SK-N-SH (cell line): ENCODE data around the gene IL27RA. TPM values are rescaled to one million over a fixed set of nuclear protein-coding genes. Genes with fewer than 3 reads are reported as not detected.
"Not testable (repeated sequence)": the region's sequence is repeated elsewhere in the genome, so short reads cannot be mapped to it uniquely, and the experiment has no call there.

Experiments
- CTCF ChIA-PET: fragments of 300-600, 350-600 bp; formaldehyde crosslinking; extraction: SDS; loops from one replicate; lab custom pipeline; 2021; lab: Yijun Ruan, JAX
- POLR2A ChIA-PET: fragments of 350-600 bp; sonication (Branson Sonifier 250); formaldehyde crosslinking; extraction: SDS; loops from one replicate; lab custom pipeline; 2020; ENCODE audit warnings: antibody characterized with exemption, inconsistent platforms; lab: Yijun Ruan, JAX
- DNase-seq: peaks from one replicate; pipeline ENCODE4 v3.0.0; 2012
- H2AFZ ChIP-seq: fragments of 200-600 bp; sonication (generic); 2 replicates; pipeline ENCODE4 v1.8.1; 2016; ENCODE audit warnings: antibody characterized with exemption, mild to moderate bottlenecking, low read depth
- H3F3A ChIP-seq: fragments of 200-600 bp; sonication (generic); replicated peaks from 2 replicates; pipeline ENCODE3; 2016; ENCODE audit warnings: antibody characterized with exemption, mild to moderate bottlenecking; ENCODE audit not compliant: insufficient read depth
- H3K27ac ChIP-seq, 2 experiments: fragments of 200-500 bp in 1 of 2; fragments of 200-600 bp in 1 of 2; sonication (Bioruptor generic) in 1 of 2; sonication (generic), shearing (Covaris generic) in 1 of 2; 2 replicates each; pipeline versions ENCODE4 v1.5.1 to v1.6.1; 2014 to 2016; ENCODE audit warnings: low read depth in 2 of 2, inconsistent platforms in 1 of 2, low read length in 1 of 2, mild to moderate bottlenecking in 1 of 2, mixed read lengths in 1 of 2
- H3K27me3 ChIP-seq: fragments of 200-600 bp; sonication (generic), shearing (Covaris generic); 2 replicates; pipeline ENCODE4 v1.6.1; 2016; ENCODE audit warnings: mixed run types; ENCODE audit not compliant: insufficient read depth
- H3K36me3 ChIP-seq, 2 experiments: fragments of 200-500 bp in 1 of 2; fragments of 200-600 bp in 1 of 2; sonication (Bioruptor generic) in 1 of 2; sonication (generic) in 1 of 2; replicated peaks in 1 of 2; 2 replicates each; pipeline versions ENCODE3 to v1.5.1; 2014 to 2016; ENCODE audit warnings: low read length in 1 of 2, mild to moderate bottlenecking in 1 of 2; ENCODE audit not compliant: insufficient read depth in 2 of 2, control insufficient read depth in 1 of 2
- H3K4me1 ChIP-seq, 2 experiments: fragments of 200-500 bp in 1 of 2; fragments of 200-600 bp in 1 of 2; sonication (Bioruptor generic) in 1 of 2; sonication (generic), shearing (Covaris generic) in 1 of 2; 2 replicates each; pipeline versions ENCODE4 v1.5.1 to v1.6.1; 2014 to 2016; ENCODE audit warnings: low read depth in 1 of 2, low read length in 1 of 2, mixed run types in 1 of 2; ENCODE audit not compliant: insufficient read depth in 2 of 2, control insufficient read depth in 1 of 2
- H3K4me2 ChIP-seq: fragments of 200-600 bp; sonication (generic), shearing (Covaris generic); 2 replicates; pipeline ENCODE4 v1.6.1; 2017; ENCODE audit warnings: mixed run types
- H3K4me3 ChIP-seq, 2 experiments: fragments of 200-500 bp in 1 of 2; fragments of 200-600 bp in 1 of 2; sonication (Bioruptor generic) in 1 of 2; sonication (generic), shearing (Covaris generic) in 1 of 2; 2 replicates each; pipeline versions ENCODE4 v1.5.1 to v1.8.1; 2014 to 2016; ENCODE audit warnings: low read depth in 2 of 2, inconsistent platforms in 1 of 2, low read length in 1 of 2, mild to moderate bottlenecking in 1 of 2, mixed read lengths in 1 of 2, moderate library complexity in 1 of 2
- H3K79me2 ChIP-seq: fragments of 200-600 bp; sonication (generic); 2 replicates; pipeline ENCODE4 v1.8.1; 2017; ENCODE audit warnings: mild to moderate bottlenecking; ENCODE audit not compliant: insufficient read depth
- H3K9ac ChIP-seq: fragments of 200-600 bp; sonication (generic); 2 replicates; pipeline ENCODE4 v1.6.1; 2017; ENCODE audit warnings: mixed run types
- H3K9me2 ChIP-seq: fragments of 200-600 bp; sonication (generic); 2 replicates; pipeline ENCODE4 v1.6.1; 2017; ENCODE audit warnings: mixed run types
- H3K9me3 ChIP-seq: fragments of 200-600 bp; sonication (generic); 2 replicates; pipeline ENCODE4 v1.6.1; 2017; ENCODE audit warnings: mixed run types, mild to moderate bottlenecking, moderate library complexity
- H4K20me1 ChIP-seq: fragments of 200-600 bp; sonication (generic); 2 replicates; pipeline ENCODE4 v1.6.1; 2017; ENCODE audit warnings: mild to moderate bottlenecking, mixed run types; ENCODE audit not compliant: insufficient read depth
- EZH2phosphoT487 ChIP-seq: fragments of 200-600 bp; sonication (generic); IDR thresholded peaks from 2 replicates; pipeline ENCODE4 v1.6.1; 2017; ENCODE audit warnings: low read depth, mixed run types, mild to moderate bottlenecking, antibody characterized with exemption, moderate library complexity, borderline replicate concordance
- FOSL2 ChIP-seq: IDR thresholded peaks from 2 replicates; pipeline ENCODE4 v1.4.0; 2012; ENCODE audit warnings: low read depth, mild to moderate bottlenecking, moderate library complexity, borderline replicate concordance
- FOXJ3 ChIP-seq: sonication (generic); formaldehyde crosslinking; IDR thresholded peaks from 2 replicates; pipeline ENCODE4 v1.5.1; 2020; ENCODE audit warnings: mild to moderate bottlenecking, missing genetic modification reagents
- GATA2 ChIP-seq: sonication (generic); formaldehyde crosslinking; IDR thresholded peaks from 2 replicates; pipeline ENCODE4 v1.5.0; 2020; ENCODE audit warnings: mild to moderate bottlenecking, missing genetic modification reagents
- MEF2A ChIP-seq: IDR thresholded peaks from 2 replicates; pipeline ENCODE4 v1.4.0; 2012; ENCODE audit warnings: low read depth, borderline replicate concordance
- REST ChIP-seq: IDR thresholded peaks from 2 replicates; pipeline ENCODE4 v1.6.1; 2012; ENCODE audit warnings: mild to moderate bottlenecking, low read depth, low read length, moderate library complexity
- RFX5 ChIP-seq: IDR thresholded peaks from 2 replicates; pipeline ENCODE4 v1.6.1; 2012; ENCODE audit warnings: mild to moderate bottlenecking, improper control_type of control experiment, low read length
- RXRA ChIP-seq: IDR thresholded peaks from 2 replicates; pipeline ENCODE4 v1.4.0; 2012; ENCODE audit warnings: low read depth, mild to moderate bottlenecking, borderline replicate concordance
- SIN3A ChIP-seq: IDR thresholded peaks from 2 replicates; pipeline ENCODE4 v1.6.1; 2012; ENCODE audit warnings: low read depth, mild to moderate bottlenecking, low read length, moderate library complexity, borderline replicate concordance
- TCF12 ChIP-seq: IDR thresholded peaks from 2 replicates; pipeline ENCODE4 v1.4.0; 2012
- WGBS: methylation state at CpG from one replicate; pipeline ENCODE4 v1.1.6; 2017; ENCODE audit warnings: low lambda C conversion rate; 5-methylcytosine and 5-hydroxymethylcytosine counted together
- polyA plus RNA-seq, 3 experiments: library from polyadenylated mRNA; depleted of rRNA; stranded (reverse); fragments of >200 nt; gene quantifications; 2 replicates each; pipeline ENCODE4 v1.2.3, GENCODE V29; 2012
- TF ChIP-seq, protein P1 (sequence below): IDR thresholded peaks from 2 replicates; pipeline ENCODE4 v1.4.0; 2012; ENCODE audit warnings: low read depth, borderline replicate concordance

IL27RA gene
- polyA plus RNA-seq, 1 of the 3 experiments (the other 2 are of a cell fraction), result 9.3 TPM

DNA sequence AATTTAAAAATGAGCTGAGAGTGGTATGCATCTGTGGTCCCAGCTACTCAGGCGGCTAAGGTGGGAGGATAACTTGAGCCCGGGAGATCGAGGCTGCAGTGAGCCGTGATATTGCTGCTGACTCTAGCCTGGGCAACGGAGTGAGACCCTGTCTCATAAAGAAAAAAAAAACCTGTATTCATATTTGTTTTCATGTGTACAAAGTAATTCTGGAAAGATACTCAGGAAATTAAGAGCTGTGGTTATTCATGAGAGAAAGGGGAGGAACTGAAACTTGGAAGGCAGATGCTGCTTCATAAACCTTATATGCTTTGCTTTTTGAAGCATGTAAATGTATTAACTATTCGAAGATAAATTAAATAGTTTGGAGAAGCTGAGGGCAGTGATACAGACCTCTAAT, 12.5 kb upstream of the IL27RA start (continued):
- no peak for TF ChIP-seq REST

DNA sequence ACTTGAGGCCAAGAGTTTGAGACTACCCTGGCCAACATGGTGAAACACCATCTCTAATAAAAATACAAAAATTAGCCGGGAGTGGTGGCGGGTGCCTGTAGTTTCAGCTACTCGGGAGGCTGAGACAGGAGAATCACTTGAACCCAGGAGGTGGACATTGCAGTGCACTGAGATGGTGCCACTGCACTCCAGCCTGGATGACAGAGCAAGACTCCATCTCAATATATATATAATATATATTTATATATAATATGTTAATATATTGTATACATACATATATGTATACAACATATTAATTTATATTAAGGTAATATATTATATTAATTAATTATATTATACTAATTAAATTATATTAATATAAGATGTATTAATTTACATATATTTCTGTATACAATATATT, 11.8 kb upstream of the IL27RA start:
- H3K36me3 ChIP-seq, H2AFZ ChIP-seq, H3K79me2 ChIP-seq, H3K27me3 ChIP-seq, H3K4me1 ChIP-seq, H3K9me3 ChIP-seq, H3K9me2 ChIP-seq, H3K27ac ChIP-seq, H4K20me1 ChIP-seq, H3K9ac ChIP-seq, DNase-seq, H3K4me3 ChIP-seq, H3K4me2 ChIP-seq: not testable (repeated sequence)
- WGBS, result 91% methylated on average over 3 of the region's 3 CpGs
- ChIA-PET POLR2A (interaction anchor here (0.7 to 0.9 kb wide), 2 partner anchors 13 to 47 kb away, joined by 3 to 5 read pairs; partner anchors contain the start of gene RFX1), CTCF (interaction anchor here (1.3 to 4.7 kb wide), 3 partner anchors 10 to 23 kb away, joined by 4 to 25 read pairs (median 9); partner anchors contain the start of gene IL27RA)
- peaks cover 17% of the 10 kb centered on the region for H3F3A ChIP-seq

DNA sequence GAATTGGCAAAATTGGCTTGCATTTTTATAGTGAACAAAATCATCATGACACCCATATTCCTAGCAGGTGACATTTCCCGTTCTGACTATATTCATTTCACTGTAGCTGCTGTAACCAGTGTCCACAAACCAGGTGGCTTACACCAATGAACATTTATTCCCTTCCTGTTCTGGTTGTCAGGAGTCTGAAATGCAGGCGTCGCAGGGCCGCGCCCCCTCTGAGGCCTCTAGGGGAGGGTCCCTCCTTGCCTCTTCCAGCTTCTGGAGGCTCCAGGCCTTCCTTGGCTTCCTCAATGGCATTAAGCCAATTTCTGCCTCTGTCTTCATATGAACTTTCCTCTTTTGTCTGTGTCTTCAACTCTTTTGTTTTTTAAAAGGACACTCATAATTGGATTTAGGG, 10.1 kb upstream of the IL27RA start:
- no peaks in the 10 kb centered on the region for H4K20me1 ChIP-seq
- no peak for TF ChIP-seq EZH2phosphoT487
- TF ChIP-seq, protein P1, sequence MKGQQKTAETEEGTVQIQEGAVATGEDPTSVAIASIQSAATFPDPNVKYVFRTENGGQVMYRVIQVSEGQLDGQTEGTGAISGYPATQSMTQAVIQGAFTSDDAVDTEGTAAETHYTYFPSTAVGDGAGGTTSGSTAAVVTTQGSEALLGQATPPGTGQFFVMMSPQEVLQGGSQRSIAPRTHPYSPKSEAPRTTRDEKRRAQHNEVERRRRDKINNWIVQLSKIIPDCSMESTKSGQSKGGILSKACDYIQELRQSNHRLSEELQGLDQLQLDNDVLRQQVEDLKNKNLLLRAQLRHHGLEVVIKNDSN, result no peak
- no peak for TF ChIP-seq RXRA
- TF ChIP-seq RFX5, result no peak
- TF ChIP-seq FOXJ3 (CRISPR knock-in tag), result no peak
- TF ChIP-seq FOSL2, result no peak
- no peak for TF ChIP-seq TCF12
- no peak for TF ChIP-seq MEF2A
- TF ChIP-seq SIN3A, result no peak
- no peak for TF ChIP-seq GATA2
- no peaks in the 10 kb centered on the region for H3K27me3 ChIP-seq
- H3K9ac ChIP-seq, result no peak overlapping the region
- no peak overlapping the region for H3K27ac ChIP-seq
- no peak overlapping the region for H3K4me2 ChIP-seq
- H3K36me3 ChIP-seq, result no peaks in the 10 kb centered on the region
- peaks cover 13% of the 10 kb centered on the region for H3F3A ChIP-seq
- peaks cover 0 to 4% of the 10 kb centered on the region in 2 experiments; a peak in 2 of 4 replicates for H3K4me1 ChIP-seq
- DNase-seq, result no peak
- no peaks in the 10 kb centered on the region for H3K79me2 ChIP-seq
- ChIA-PET CTCF (interaction anchor here (1.1 to 4.7 kb wide), 6 partner anchors 9 to 142 kb away, joined by 3 to 25 read pairs (median 4); partner anchors contain the start of gene IL27RA), POLR2A (no interaction called here)
- H3K9me2 ChIP-seq, result no peaks in the 10 kb centered on the region
- H2AFZ ChIP-seq, result no peak overlapping the region
- H3K9me3 ChIP-seq, result no peaks in the 10 kb centered on the region
- no peak overlapping the region for H3K4me3 ChIP-seq
- 93% methylated on average over 5 of the region's 5 CpGs for WGBS
